ENCODE results near the gene POLR3A.

- TF ChIP-seq, protein P1, sequence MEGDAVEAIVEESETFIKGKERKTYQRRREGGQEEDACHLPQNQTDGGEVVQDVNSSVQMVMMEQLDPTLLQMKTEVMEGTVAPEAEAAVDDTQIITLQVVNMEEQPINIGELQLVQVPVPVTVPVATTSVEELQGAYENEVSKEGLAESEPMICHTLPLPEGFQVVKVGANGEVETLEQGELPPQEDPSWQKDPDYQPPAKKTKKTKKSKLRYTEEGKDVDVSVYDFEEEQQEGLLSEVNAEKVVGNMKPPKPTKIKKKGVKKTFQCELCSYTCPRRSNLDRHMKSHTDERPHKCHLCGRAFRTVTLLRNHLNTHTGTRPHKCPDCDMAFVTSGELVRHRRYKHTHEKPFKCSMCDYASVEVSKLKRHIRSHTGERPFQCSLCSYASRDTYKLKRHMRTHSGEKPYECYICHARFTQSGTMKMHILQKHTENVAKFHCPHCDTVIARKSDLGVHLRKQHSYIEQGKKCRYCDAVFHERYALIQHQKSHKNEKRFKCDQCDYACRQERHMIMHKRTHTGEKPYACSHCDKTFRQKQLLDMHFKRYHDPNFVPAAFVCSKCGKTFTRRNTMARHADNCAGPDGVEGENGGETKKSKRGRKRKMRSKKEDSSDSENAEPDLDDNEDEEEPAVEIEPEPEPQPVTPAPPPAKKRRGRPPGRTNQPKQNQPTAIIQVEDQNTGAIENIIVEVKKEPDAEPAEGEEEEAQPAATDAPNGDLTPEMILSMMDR (conservative IDR thresholded peaks at IDR 0.05 in 1 of 2, IDR thresholded peaks at IDR 0.05 in 1 of 2; ENCODE audit: low read depth in 1 of 2, low read length in 2 of 2) = no peak
- TF ChIP-seq EZH2 (IDR thresholded peaks at IDR 0.05; ENCODE audit: low read length, missing control alignments) = no peak
These were observed 41.4 kb upstream of the POLR3A start for GRCh38 chr10:78070726-78071125.

Data from fibroblast of lung (primary cell).